Right lobe of liver (tissue), 4 donors: ENCODE data around the gene FAM219A.

ENCODE experiments used
- CTCF ChIP-seq, 4 donors: fragments of 200-600 bp in 3 of 4; fragments of 450-650 bp in 1 of 4; IDR thresholded peaks; one replicate each; pipeline versions ENCODE4 v1.5.1 to v1.8.0; 2016 to 2022; ENCODE audit warnings: antibody characterized with exemption in 4 of 4, mild to moderate bottlenecking in 2 of 4
- POLR2A ChIP-seq: fragments of 450-650 bp; IDR thresholded peaks from one replicate; pipeline ENCODE4 v1.6.1; 2017; ENCODE audit warnings: antibody characterized with exemption, mild to moderate bottlenecking
- donor health status: DM: no; HTN: no; CAD: no.
- donor health status: DM: no; HTN: no; CAD: no.
- donor health status: DM: no; HTN: yes; CAD: no.

GRCh38 chr9:34456151-34456550, 2.2 kb downstream of the FAM219A start:
- TF ChIP-seq CTCF (IDR thresholded peaks at IDR 0.05) (no peak), POLR2A (no peak)
